H9 (cell line): Measurements from ENCODE around the gene TPM4. TPM values are rescaled to one million over a fixed set of nuclear protein-coding genes. Genes with fewer than 3 reads are reported as not detected.

Source experiments
- DNase-seq: peaks from one replicate; pipeline ENCODE4 v3.0.0-alpha.2; 2017
- H2AFZ ChIP-seq: one replicate; pipeline ENCODE4 v1.6.1; 2013; ENCODE audit warnings: mild to moderate bottlenecking, low read length, control low read depth, moderate library complexity
- H2AK5ac ChIP-seq: 2 replicates; pipeline ENCODE4 v1.6.1; 2013; ENCODE audit warnings: low read length, control low read depth, mixed read lengths; ENCODE audit not compliant: insufficient read length
- H2BK120ac ChIP-seq: one replicate; pipeline ENCODE4 v1.6.1; 2013; ENCODE audit warnings: low read depth, mild to moderate bottlenecking, low read length, control low read depth, inconsistent platforms; ENCODE audit not compliant: poor library complexity, severe bottlenecking
- H2BK12ac ChIP-seq: 2 replicates; pipeline ENCODE4 v1.6.1; 2013; ENCODE audit warnings: low read length, control low read depth, mixed read lengths, low read depth; ENCODE audit not compliant: insufficient read length
- H2BK15ac ChIP-seq: 2 replicates; pipeline ENCODE4 v1.6.1; 2013; ENCODE audit warnings: low read depth, low read length, control low read depth
- H2BK20ac ChIP-seq: one replicate; pipeline ENCODE4 v1.6.1; 2013; ENCODE audit warnings: low read depth, mild to moderate bottlenecking, low read length, control low read depth, inconsistent platforms; ENCODE audit not compliant: poor library complexity, severe bottlenecking
- H2BK5ac ChIP-seq: 2 replicates; pipeline ENCODE4 v1.6.1; 2013; ENCODE audit warnings: low read length, control low read depth, mixed read lengths; ENCODE audit not compliant: insufficient read length
- H3K14ac ChIP-seq: 2 replicates; pipeline ENCODE4 v1.6.1; 2013; ENCODE audit warnings: low read length, control low read depth; ENCODE audit not compliant: insufficient read depth
- H3K18ac ChIP-seq: 2 replicates; pipeline ENCODE4 v1.6.1; 2013; ENCODE audit warnings: low read depth, mild to moderate bottlenecking, mixed read lengths, low read length, control low read depth; ENCODE audit not compliant: insufficient read length
- H3K23ac ChIP-seq: 2 replicates; pipeline ENCODE4 v1.6.1; 2013; ENCODE audit warnings: low read length, control low read depth, mixed read lengths, low read depth; ENCODE audit not compliant: insufficient read length
- H3K23me2 ChIP-seq: 2 replicates; pipeline ENCODE4 v1.6.1; 2013; ENCODE audit warnings: low read depth, mild to moderate bottlenecking, mixed read lengths, low read length, control low read depth; ENCODE audit not compliant: insufficient read length, poor library complexity, severe bottlenecking
- H3K27ac ChIP-seq: 2 replicates; pipeline ENCODE4 v1.5.1; 2013; ENCODE audit warnings: low read length, control low read depth, mixed read lengths, low read depth; ENCODE audit not compliant: insufficient read length
- H3K27me3 ChIP-seq: 2 replicates; pipeline ENCODE4 v1.6.1; 2013; ENCODE audit warnings: low read length, control low read depth, inconsistent platforms; ENCODE audit not compliant: insufficient read depth
- H3K4ac ChIP-seq: 2 replicates; pipeline ENCODE4 v1.6.1; 2013; ENCODE audit warnings: low read depth, mild to moderate bottlenecking, control low read depth, inconsistent platforms, low read length, moderate library complexity
- H3K4me1 ChIP-seq: 2 replicates; pipeline ENCODE4 v1.6.1; 2013; ENCODE audit warnings: low read length, control low read depth, inconsistent platforms; ENCODE audit not compliant: insufficient read depth
- H3K4me2 ChIP-seq: 2 replicates; pipeline ENCODE4 v1.6.1; 2013; ENCODE audit warnings: low read length, control low read depth, mixed read lengths; ENCODE audit not compliant: insufficient read length, insufficient read depth
- H3K56ac ChIP-seq: 2 replicates; pipeline ENCODE4 v1.6.1; 2013; ENCODE audit warnings: low read depth, mild to moderate bottlenecking, mixed read lengths, low read length, control low read depth; ENCODE audit not compliant: insufficient read length
- H3K79me1 ChIP-seq: 2 replicates; pipeline ENCODE4 v1.6.1; 2013; ENCODE audit warnings: low read depth, mild to moderate bottlenecking, moderate library complexity, low read length, control low read depth, inconsistent platforms; ENCODE audit not compliant: insufficient read depth, poor library complexity, severe bottlenecking
- H3K79me2 ChIP-seq: 2 replicates; pipeline ENCODE4 v1.6.1; 2013; ENCODE audit warnings: low read length, control low read depth, inconsistent platforms; ENCODE audit not compliant: insufficient read depth
- H3K9ac ChIP-seq: 2 replicates; pipeline ENCODE4 v1.6.1; 2013; ENCODE audit warnings: low read length, control low read depth, mixed read lengths; ENCODE audit not compliant: insufficient read length; ENCODE audit errors: extremely low read depth
- H3K9me3 ChIP-seq: one replicate; pipeline ENCODE4 v1.6.1; 2013; ENCODE audit warnings: low read depth, low read length, inconsistent platforms; ENCODE audit not compliant: control insufficient read depth
- H3T11ph ChIP-seq: one replicate; pipeline ENCODE4 v1.6.1; 2013; ENCODE audit warnings: mild to moderate bottlenecking, low read length, control low read depth, inconsistent platforms
- H4K20me1 ChIP-seq: one replicate; pipeline ENCODE4 v1.6.1; 2013; ENCODE audit not compliant: control insufficient read depth, insufficient read length, insufficient read depth
- H4K5ac ChIP-seq: 2 replicates; pipeline ENCODE4 v1.6.1; 2013; ENCODE audit warnings: low read depth, mild to moderate bottlenecking, mixed read lengths, low read length, control low read depth; ENCODE audit not compliant: insufficient read length
- H4K8ac ChIP-seq: replicated peaks from 2 replicates; pipeline ENCODE4 v1.6.1; 2013; ENCODE audit warnings: low read length, control low read depth, mixed read lengths, low read depth; ENCODE audit not compliant: insufficient read length
- H4K91ac ChIP-seq: 2 replicates; pipeline ENCODE4 v1.6.1; 2013; ENCODE audit warnings: low read depth, mild to moderate bottlenecking, moderate library complexity, mixed read lengths, low read length, control low read depth; ENCODE audit not compliant: insufficient read length
- H3K27ac Mint-ChIP-seq, 3 experiments: 2 replicates in 2 of 3; 3 replicates in 1 of 3; pipeline ENCODE4 v1.8.0; 2020 to 2021; ENCODE audit warnings: mixed read lengths in 3 of 3, mild to moderate bottlenecking in 1 of 3, moderate library complexity in 1 of 3
- H3K27me3 Mint-ChIP-seq: 2 replicates; pipeline ENCODE4 v1.8.0; 2021; ENCODE audit warnings: low read depth, mild to moderate bottlenecking, moderate library complexity, mixed read lengths
- H3K36me3 Mint-ChIP-seq, 3 experiments: 2 replicates in 2 of 3; 3 replicates in 1 of 3; pipeline ENCODE4 v1.8.0; 2020 to 2021; ENCODE audit warnings: low read depth in 3 of 3, mixed read lengths in 3 of 3; ENCODE audit not compliant: insufficient read depth in 1 of 3
- H3K4me1 Mint-ChIP-seq, 2 experiments: 2 replicates each; pipeline ENCODE4 v1.8.0; 2020; ENCODE audit warnings: mixed read lengths in 2 of 2
- H3K4me3 Mint-ChIP-seq, 2 experiments: 2 replicates in 1 of 2; 3 replicates in 1 of 2; pipeline ENCODE4 v1.8.0; 2020 to 2021; ENCODE audit warnings: mild to moderate bottlenecking in 2 of 2, mixed read lengths in 2 of 2, moderate library complexity in 1 of 2
- H3K9me3 Mint-ChIP-seq, 2 experiments: 2 replicates in 1 of 2; 3 replicates in 1 of 2; pipeline ENCODE4 v1.8.0; 2020; ENCODE audit warnings: mild to moderate bottlenecking in 2 of 2, mixed read lengths in 2 of 2, moderate library complexity in 1 of 2
- WGBS: extraction: QIAGEN DNeasy Blood & Tissue Kit; methylation state at CpG from one replicate; pipeline ENCODE4 v1.1.7; 2013; ENCODE audit warnings: missing lambda C conversion rate, low lambda C conversion rate, mixed read lengths; ENCODE audit not compliant: insufficient read length; ENCODE audit errors: extremely low coverage; 5-methylcytosine and 5-hydroxymethylcytosine counted together
- total RNA-seq: library from RNA; stranded (reverse); gene quantifications from 2 replicates; pipeline ENCODE4 v1.2.1, GENCODE V29; 2021
- TF ChIP-seq, protein P1 (sequence below): fragments of 200-600 bp; sonication (generic); conservative IDR thresholded peaks from 3 replicates; pipeline ENCODE4 v1.8.0; 2021; ENCODE audit warnings: antibody characterized with exemption, mild to moderate bottlenecking

The TPM4 gene
- total RNA-seq, 1 experiment from 2014 or later = 431 TPM

DNA sequence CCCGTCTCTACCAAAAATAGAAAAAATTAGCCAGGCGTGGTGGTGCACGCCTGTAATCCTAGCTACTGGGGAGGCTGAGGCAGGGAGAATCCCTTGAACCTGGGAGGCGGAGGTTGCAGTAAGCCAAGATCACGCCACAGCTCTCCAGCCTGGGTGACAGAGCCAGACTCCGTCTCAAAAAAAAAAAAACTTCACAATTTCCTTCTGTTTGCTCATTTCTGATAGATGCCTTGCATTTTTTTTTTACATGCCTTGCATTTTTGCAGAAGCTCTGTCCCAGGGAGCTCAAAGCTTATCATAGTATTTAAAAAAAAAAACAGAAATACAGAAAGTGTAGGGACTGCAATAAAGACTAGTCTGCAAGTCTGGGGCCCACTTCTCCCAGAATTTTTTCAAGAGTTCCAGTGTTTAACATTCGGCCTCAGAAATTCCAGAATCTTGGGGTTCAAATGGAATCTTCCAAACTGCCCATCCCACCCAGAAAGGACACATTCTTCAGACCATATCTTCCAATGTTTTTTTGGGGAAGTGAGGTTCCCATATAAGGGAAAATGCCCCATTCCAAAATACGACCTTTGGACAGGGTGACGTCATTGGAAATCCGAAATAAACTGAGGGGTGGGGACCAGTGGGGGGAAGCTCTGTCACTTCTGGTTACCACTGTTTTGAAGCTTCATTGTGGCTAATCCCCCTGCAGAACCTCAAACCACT, 18.2 kb downstream of the TPM4 start:
- H3K9ac ChIP-seq = no peak overlapping the region
- no CpG with 5 or more reads among the region's 10 CpGs for WGBS
- no peak overlapping the region for H2AFZ ChIP-seq
- H3K4ac ChIP-seq = no peak overlapping the region
- H3K4me1 ChIP-seq = no peaks in the 10 kb centered on the region
- no peak overlapping the region for H2BK15ac ChIP-seq
- H3K18ac ChIP-seq = no peak overlapping the region
- no peak overlapping the region for H4K91ac ChIP-seq
- TF ChIP-seq, protein P1, sequence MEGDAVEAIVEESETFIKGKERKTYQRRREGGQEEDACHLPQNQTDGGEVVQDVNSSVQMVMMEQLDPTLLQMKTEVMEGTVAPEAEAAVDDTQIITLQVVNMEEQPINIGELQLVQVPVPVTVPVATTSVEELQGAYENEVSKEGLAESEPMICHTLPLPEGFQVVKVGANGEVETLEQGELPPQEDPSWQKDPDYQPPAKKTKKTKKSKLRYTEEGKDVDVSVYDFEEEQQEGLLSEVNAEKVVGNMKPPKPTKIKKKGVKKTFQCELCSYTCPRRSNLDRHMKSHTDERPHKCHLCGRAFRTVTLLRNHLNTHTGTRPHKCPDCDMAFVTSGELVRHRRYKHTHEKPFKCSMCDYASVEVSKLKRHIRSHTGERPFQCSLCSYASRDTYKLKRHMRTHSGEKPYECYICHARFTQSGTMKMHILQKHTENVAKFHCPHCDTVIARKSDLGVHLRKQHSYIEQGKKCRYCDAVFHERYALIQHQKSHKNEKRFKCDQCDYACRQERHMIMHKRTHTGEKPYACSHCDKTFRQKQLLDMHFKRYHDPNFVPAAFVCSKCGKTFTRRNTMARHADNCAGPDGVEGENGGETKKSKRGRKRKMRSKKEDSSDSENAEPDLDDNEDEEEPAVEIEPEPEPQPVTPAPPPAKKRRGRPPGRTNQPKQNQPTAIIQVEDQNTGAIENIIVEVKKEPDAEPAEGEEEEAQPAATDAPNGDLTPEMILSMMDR = no peak
- no peaks in the 10 kb centered on the region for H3K79me1 ChIP-seq
- H3K79me2 ChIP-seq = no peaks in the 10 kb centered on the region
- no peak overlapping the region for H2BK12ac ChIP-seq
- no peaks in the 10 kb centered on the region for H3K27me3 ChIP-seq
- Mint-ChIP-seq H3K27ac (no peak overlapping the region; a peak in 1 of 7 replicates), H3K36me3 (peaks cover 66 to 97% (median 94%) of the 10 kb centered on the region in 3 experiments), H3K4me1 (no peaks in the 10 kb centered on the region), H3K9me3 (no peaks in the 10 kb centered on the region), H3K27me3 (no peaks in the 10 kb centered on the region; the same call in 1 of the 2 replicates), H3K4me3 (no peak overlapping the region)
- no peak overlapping the region for H3K56ac ChIP-seq
- H4K20me1 ChIP-seq = no peaks in the 10 kb centered on the region
- H3T11ph ChIP-seq = no peak overlapping the region
- H3K4me2 ChIP-seq = no peak overlapping the region
- H2BK120ac ChIP-seq = no peak overlapping the region
- H3K23me2 ChIP-seq = no peaks in the 10 kb centered on the region
- no peak overlapping the region for H3K14ac ChIP-seq
- no peak overlapping the region for H4K5ac ChIP-seq
- no peak overlapping the region for H3K23ac ChIP-seq
- no peak overlapping the region for H3K27ac ChIP-seq
- no peak overlapping the region for H2AK5ac ChIP-seq
- no peak overlapping the region for H4K8ac ChIP-seq
- no peaks in the 10 kb centered on the region for H3K9me3 ChIP-seq
- no peak for DNase-seq
- no peak overlapping the region for H2BK5ac ChIP-seq
- H2BK20ac ChIP-seq = no peak overlapping the region
